ENCODE measurements around the gene SPATA13.

- TF ChIP-seq GATA2 (IDR thresholded peaks at IDR 0.05; ENCODE audit: low read depth, low read length) (no peak), GATA3 (IDR thresholded peaks at IDR 0.05; ENCODE audit: low read depth, low read length) (no peak)
Measured at GRCh38 chr13:24276306-24276705, 115.8 kb downstream of the SPATA13 start.

Measured in SH-SY5Y (cell line).